Spleen (tissue), 7 donors: ENCODE data around the gene FANCM.

Source experiments
- POLR2A ChIP-seq, 3 donors: fragments of 450-650 bp; IDR thresholded peaks; one replicate each; pipeline ENCODE4 v1.5.1; 2017; ENCODE audit warnings: antibody characterized with exemption in 3 of 3, mild to moderate bottlenecking in 1 of 3
- POLR2AphosphoS5 ChIP-seq, 3 donors: sonication (generic); formaldehyde crosslinking; IDR thresholded peaks; one replicate each; pipeline ENCODE4 v1.5.1; 2017; ENCODE audit warnings: antibody characterized with exemption in 3 of 3
- TF ChIP-seq, protein P1 (sequence below), 11 experiments: fragments of 200-600 bp in 7 of 11; fragments of 450-650 bp in 4 of 11; sonication (generic) in 4 of 11; IDR thresholded peaks in 8 of 11; conservative IDR thresholded peaks in 3 of 11; 1 replicate in 7 of 11; 2 replicates in 4 of 11; pipeline versions ENCODE4 v1.4.0 to v1.8.0; 2016 to 2021; ENCODE audit warnings: antibody characterized with exemption in 11 of 11, inconsistent platforms in 4 of 11, mild to moderate bottlenecking in 1 of 11
- donor health status: DM: no; HTN: no; CAD: no; lungs with moderate emphysema.
- donor health status: DM: no; HTN: no; CAD: no.
- donor health status: DM: no; HTN: no; CAD: no.

DNA sequence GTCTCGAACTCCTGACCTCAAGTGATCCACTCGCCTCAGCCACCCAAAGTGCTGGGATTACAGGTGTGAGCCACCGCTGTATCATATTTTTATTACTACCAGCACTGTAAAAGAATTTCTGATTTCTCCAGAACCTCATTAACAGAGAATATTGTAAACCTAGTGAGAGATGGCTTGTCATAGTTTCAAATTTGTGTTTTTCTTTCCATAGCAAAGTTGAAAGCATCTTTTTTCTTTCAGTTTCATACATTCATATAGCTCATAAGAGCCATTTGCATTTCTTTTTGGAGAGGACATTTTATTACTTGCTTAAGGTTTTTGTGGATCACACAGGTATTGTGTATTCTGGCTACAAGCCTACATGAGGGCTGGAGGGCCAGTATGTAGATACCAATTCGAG is 59.2 kb downstream of the FANCM start:
- TF ChIP-seq POLR2A (IDR thresholded peaks at IDR 0.05) (no peak), POLR2AphosphoS5 (IDR thresholded peaks at IDR 0.05) (no peak)
- TF ChIP-seq, protein P1, sequence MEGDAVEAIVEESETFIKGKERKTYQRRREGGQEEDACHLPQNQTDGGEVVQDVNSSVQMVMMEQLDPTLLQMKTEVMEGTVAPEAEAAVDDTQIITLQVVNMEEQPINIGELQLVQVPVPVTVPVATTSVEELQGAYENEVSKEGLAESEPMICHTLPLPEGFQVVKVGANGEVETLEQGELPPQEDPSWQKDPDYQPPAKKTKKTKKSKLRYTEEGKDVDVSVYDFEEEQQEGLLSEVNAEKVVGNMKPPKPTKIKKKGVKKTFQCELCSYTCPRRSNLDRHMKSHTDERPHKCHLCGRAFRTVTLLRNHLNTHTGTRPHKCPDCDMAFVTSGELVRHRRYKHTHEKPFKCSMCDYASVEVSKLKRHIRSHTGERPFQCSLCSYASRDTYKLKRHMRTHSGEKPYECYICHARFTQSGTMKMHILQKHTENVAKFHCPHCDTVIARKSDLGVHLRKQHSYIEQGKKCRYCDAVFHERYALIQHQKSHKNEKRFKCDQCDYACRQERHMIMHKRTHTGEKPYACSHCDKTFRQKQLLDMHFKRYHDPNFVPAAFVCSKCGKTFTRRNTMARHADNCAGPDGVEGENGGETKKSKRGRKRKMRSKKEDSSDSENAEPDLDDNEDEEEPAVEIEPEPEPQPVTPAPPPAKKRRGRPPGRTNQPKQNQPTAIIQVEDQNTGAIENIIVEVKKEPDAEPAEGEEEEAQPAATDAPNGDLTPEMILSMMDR (IDR thresholded peaks at IDR 0.05 in 8 of 11, conservative IDR thresholded peaks at IDR 0.05 in 3 of 11) = no peak
